Breast epithelium (tissue), 4 donors: ENCODE data around the gene AGPAT1. TPM values are rescaled to one million over a fixed set of nuclear protein-coding genes. Genes with fewer than 3 reads are reported as not detected.
A peak's percentile ranks its signal among the peaks of the same experiment; 100 is the strongest.

Experiments
- DNase-seq, 2 donors: peaks; one replicate each; pipeline ENCODE4 v3.0.0-alpha.2; 2019; ENCODE audit warnings: low spot score in 2 of 2
- H3K27ac ChIP-seq, 2 donors: fragments of 200-600 bp; sonication (generic) in 1 of 2; one replicate each; pipeline ENCODE4 v1.5.1; 2016 to 2019; ENCODE audit warnings: mild to moderate bottlenecking in 1 of 2
- H3K27me3 ChIP-seq, 2 donors: fragments of 200-600 bp; sonication (generic) in 1 of 2; one replicate each; pipeline versions ENCODE4 v1.5.1 to v1.6.0; 2017 to 2019; ENCODE audit warnings: control low read depth in 1 of 2, mild to moderate bottlenecking in 1 of 2
- H3K36me3 ChIP-seq: fragments of 200-600 bp; one replicate; pipeline ENCODE4 v1.5.1; 2019
- H3K4me1 ChIP-seq, 2 donors: fragments of 200-600 bp; sonication (generic); one replicate each; pipeline ENCODE4 v1.5.1; 2016 to 2019; ENCODE audit warnings: control low read depth in 1 of 2
- H3K4me3 ChIP-seq, 3 donors: fragments of 200-600 bp; sonication (generic); 1 replicate in 2 of 3; 2 replicates in 1 of 3; pipeline ENCODE4 v1.5.1; 2016 to 2019; ENCODE audit warnings: mild to moderate bottlenecking in 3 of 3, moderate library complexity in 2 of 3
- H3K9me3 ChIP-seq, 2 donors: fragments of 200-600 bp; sonication (generic) in 1 of 2; one replicate each; pipeline ENCODE4 v1.5.1; 2016 to 2019; ENCODE audit warnings: control low read depth in 1 of 2
- CTCF ChIP-seq, 3 donors: fragments of 450-650 bp; IDR thresholded peaks; one replicate each; pipeline ENCODE4 v1.5.1; 2016 to 2017; ENCODE audit warnings: antibody characterized with exemption in 3 of 3, mild to moderate bottlenecking in 3 of 3, moderate library complexity in 3 of 3
- POLR2A ChIP-seq: fragments of 450-650 bp; IDR thresholded peaks from one replicate; pipeline ENCODE4 v1.6.1; 2016; ENCODE audit warnings: antibody characterized with exemption, mild to moderate bottlenecking, moderate library complexity
- POLR2AphosphoS5 ChIP-seq, 3 donors: sonication (generic); formaldehyde crosslinking; IDR thresholded peaks; one replicate each; pipeline ENCODE4 v1.6.1; 2017; ENCODE audit warnings: antibody characterized with exemption in 3 of 3
- intact Hi-C: fragments of 100-400 bp; cut with DNase I; formaldehyde crosslinking; loops from one replicate; pipeline ENCODE4 v1.15.1; 2023; ENCODE audit warnings: low total_unique reads
- total RNA-seq, 3 donors: library from RNA; depleted of rRNA; stranded (reverse); fragments of >200 nt; gene quantifications; one replicate each; pipeline ENCODE4 v1.1.0, GENCODE V29; 2016

The AGPAT1 gene
- total RNA-seq, 3 donors from 2014 or later: 25.8 to 33.8 (median 30.6) TPM

DNA sequence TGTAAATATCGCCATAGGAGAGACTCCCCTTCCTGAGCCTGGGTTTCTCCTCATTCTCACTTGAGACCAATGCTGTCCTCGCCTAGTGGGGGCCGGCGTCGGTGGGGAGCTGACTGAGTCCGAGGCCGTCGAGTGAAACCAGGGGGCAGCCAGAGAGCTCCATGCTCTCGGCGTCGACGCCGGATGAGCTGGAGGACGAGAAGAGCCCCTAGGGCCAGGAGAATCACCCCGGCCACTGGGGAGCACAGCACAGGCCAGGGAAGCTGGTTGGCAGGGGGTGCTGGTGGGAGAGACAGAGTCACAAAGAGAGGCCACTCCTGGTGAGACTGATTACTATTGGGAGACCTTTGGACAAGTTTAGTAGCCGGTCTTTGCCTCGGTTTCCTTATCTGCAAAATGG lies 23.0 kb upstream of the AGPAT1 start:
- Histone ChIP-seq H3K36me3 (no peaks in the 10 kb centered on the region), H3K4me1 (peaks cover 3 to 6% of the 10 kb centered on the region in 2 donors), H3K27me3 (no peaks in the 10 kb centered on the region), H3K4me3 (no peak overlapping the region), H3K27ac (no peak overlapping the region), H3K9me3 (no peaks in the 10 kb centered on the region)
- no peak for DNase-seq
- no peak for TF ChIP-seq POLR2A
- no peak for TF ChIP-seq CTCF (IDR thresholded peaks at IDR 0.05)
- intact Hi-C loops: no loop called here

- intact Hi-C loops: no loop called here
- no peaks in the 10 kb centered on the region for H3K36me3 ChIP-seq
- no peak overlapping the region for H3K27ac ChIP-seq
- no peak overlapping the region for H3K4me3 ChIP-seq
- no peak for DNase-seq
- H3K27me3 ChIP-seq: no peaks in the 10 kb centered on the region
- TF ChIP-seq POLR2AphosphoS5 (IDR thresholded peaks at IDR 0.05) (no peak), POLR2A (no peak), CTCF (IDR thresholded peaks at IDR 0.05) (no peak)
- no peaks in the 10 kb centered on the region for H3K9me3 ChIP-seq
- H3K4me1 ChIP-seq: peaks cover 3 to 6% of the 10 kb centered on the region in 2 donors
These were observed 22.4 kb upstream of the AGPAT1 start for GRCh38 chr6:32198345-32198696.

DNA sequence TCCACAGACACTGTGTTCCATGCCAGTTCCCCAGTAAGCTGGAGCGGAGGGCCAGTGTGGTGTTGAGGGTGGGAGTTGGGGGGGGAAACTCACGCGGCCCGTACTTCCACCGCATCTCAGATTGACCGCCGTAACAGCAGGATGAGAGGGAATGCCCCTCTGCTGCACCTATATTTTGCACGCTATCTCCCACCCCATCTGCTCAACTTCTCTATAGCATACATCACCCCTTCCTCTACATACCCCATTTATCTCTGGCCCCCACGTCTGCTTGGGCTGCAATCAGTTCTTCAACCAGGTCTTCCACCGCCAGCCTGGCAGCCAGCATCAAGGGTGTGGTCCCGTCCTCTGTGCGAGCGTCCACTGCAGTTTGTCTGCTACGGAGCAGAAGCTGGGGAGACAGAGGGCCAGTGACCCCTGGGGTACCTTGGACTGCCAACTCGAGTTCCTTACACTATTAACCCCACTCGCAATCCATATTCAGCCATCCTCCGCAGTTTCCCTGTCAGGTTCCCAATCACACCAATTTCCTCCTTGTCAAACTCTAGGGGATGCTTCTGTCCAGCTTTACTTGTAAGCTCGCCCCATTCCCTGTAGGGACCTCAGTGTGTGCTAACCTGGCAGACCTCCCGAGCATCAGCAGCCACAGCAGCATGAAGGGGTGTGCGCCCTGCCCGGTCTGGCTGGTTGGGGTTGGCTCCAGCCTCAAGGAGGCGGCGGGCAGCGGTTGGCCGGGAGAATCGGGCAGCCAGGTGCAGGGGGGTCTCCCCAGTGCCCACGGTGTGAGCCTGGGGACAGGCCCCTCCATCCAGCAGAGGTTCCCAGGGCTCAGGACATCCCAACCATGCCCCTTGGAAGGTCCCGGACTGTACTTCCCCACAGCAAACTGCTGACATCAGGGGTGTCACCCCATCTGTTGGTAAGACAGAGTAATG lies 21.1 kb upstream of the AGPAT1 start:
- H3K4me3 ChIP-seq: peak overlapping the region; percentile 73 to 92 (median 87)
- H3K27ac ChIP-seq: peak overlapping the region; percentile 100
- intact Hi-C loops: no loop called here
- H3K4me1 ChIP-seq: peaks cover 3 to 6% of the 10 kb centered on the region in 2 donors
- no peaks in the 10 kb centered on the region for H3K27me3 ChIP-seq
- peak in 1 of 2 donors; percentile 56 for DNase-seq
- TF ChIP-seq POLR2AphosphoS5 (IDR thresholded peaks at IDR 0.05): no peak
- TF ChIP-seq CTCF (IDR thresholded peaks at IDR 0.05): peak in 1 of 3 donors; percentile 6
- H3K36me3 ChIP-seq: no peaks in the 10 kb centered on the region
- H3K9me3 ChIP-seq: no peaks in the 10 kb centered on the region

DNA sequence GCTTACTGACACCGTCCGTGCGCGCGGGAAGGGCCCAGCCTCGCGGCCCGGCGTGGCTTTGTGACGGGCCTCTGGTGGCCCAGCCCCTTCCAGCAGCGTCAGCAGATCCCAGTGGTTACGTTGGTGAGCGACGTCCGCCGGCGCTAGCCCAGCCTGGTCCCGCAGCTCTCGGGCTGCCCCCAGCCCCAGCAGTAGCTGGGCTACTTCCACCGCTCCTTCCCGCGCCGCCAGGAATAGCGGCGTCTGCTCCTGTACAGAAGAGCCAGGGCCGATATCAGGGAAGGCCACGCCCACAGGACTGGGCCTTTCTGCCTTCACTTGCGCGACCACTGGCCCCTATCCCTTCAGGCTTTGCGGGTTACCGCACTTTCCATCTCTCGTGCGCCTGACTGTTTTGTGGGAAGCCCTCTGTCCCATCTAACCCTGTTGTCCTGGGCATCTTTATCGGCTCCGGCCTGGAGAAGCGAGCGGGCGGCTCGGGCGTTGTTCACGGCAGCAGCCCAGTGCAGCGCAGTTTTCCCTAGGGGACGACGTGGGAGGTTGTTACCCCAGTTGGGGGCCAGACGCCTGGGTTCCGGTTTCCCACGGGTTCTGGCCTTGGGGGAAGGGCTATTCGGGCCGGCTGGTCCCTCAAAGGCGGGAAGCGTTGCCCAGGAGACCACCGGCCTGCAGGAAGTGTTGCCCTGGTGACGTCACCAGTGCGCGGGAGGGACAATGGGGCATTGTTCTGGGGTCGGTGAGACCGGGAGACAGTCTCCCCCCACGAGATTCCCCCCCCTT lies 20.2 kb upstream of the AGPAT1 start:
- H3K27me3 ChIP-seq: no peaks in the 10 kb centered on the region
- H3K36me3 ChIP-seq: no peaks in the 10 kb centered on the region
- peak; percentile 91 to 98 for DNase-seq
- TF ChIP-seq CTCF (IDR thresholded peaks at IDR 0.05) (no peak), POLR2AphosphoS5 (IDR thresholded peaks at IDR 0.05) (peak; percentile 83 to 98 (median 97)), POLR2A (peak; percentile 98)
- H3K27ac ChIP-seq: peak overlapping the region; percentile 100
- H3K4me3 ChIP-seq: peak overlapping the region; percentile 73 to 92 (median 87)
- intact Hi-C loops: no loop called here
- H3K9me3 ChIP-seq: no peaks in the 10 kb centered on the region
- H3K4me1 ChIP-seq: peaks cover 3 to 6% of the 10 kb centered on the region in 2 donors

DNA sequence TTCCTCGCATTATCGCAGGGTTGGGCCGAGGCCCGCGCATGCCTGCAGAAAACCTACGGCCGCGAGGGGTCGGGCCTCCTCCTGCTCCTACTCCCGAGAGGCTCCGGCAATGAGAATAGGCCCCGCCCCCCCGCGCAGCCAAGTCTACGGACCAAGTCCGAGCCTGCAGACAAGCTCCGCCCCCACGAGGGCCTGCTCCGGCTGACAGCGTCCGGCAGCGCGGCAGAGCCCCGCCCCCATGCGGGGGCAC lies 19.7 kb upstream of the AGPAT1 start:
- H3K27me3 ChIP-seq: no peaks in the 10 kb centered on the region
- intact Hi-C loops: no loop called here
- H3K4me1 ChIP-seq: peaks cover 3 to 10% of the 10 kb centered on the region in 2 donors
- peak overlapping the region; percentile 73 to 92 (median 87) for H3K4me3 ChIP-seq
- TF ChIP-seq CTCF (IDR thresholded peaks at IDR 0.05) (peak in 2 of 3 donors; percentile 45 to 58), POLR2A (no peak)
- H3K27ac ChIP-seq: peak overlapping the region; percentile 100
- H3K9me3 ChIP-seq: no peaks in the 10 kb centered on the region
- H3K36me3 ChIP-seq: no peaks in the 10 kb centered on the region
- peak; percentile 100 for DNase-seq
